A549 (cell line): Measurements from ENCODE around the gene PGS1.

Source experiments
- FOSL2 ChIP-seq, 2 experiments: fragments of 450-650 bp in 1 of 2; fragments of >200 bp in 1 of 2; sonication (Bioruptor Twin) in 1 of 2; formaldehyde crosslinking; IDR thresholded peaks; 2 replicates each; pipeline versions ENCODE4 v1.5.0 to v1.6.1; 2016 to 2020; ENCODE audit warnings: mild to moderate bottlenecking in 1 of 2, moderate library complexity in 1 of 2
- JUN ChIP-seq, 2 experiments: fragments of >200 bp; sonication (Bioruptor Twin); formaldehyde crosslinking; IDR thresholded peaks; 2 replicates in 1 of 2; 3 replicates in 1 of 2; pipeline ENCODE4 v1.6.1; 2016 to 2017
- KDM5A ChIP-seq: fragments of 200-600 bp; sonication (generic); IDR thresholded peaks from 2 replicates; pipeline ENCODE4 v1.6.1; 2016; ENCODE audit warnings: antibody characterized with exemption, mild to moderate bottlenecking
- NR3C1 ChIP-seq: fragments of >200 bp; sonication (Bioruptor Twin); formaldehyde crosslinking; IDR thresholded peaks from 3 replicates; pipeline ENCODE4 v1.6.1; 2017
- RCOR1 ChIP-seq: fragments of 150-350 bp; IDR thresholded peaks from 2 replicates; pipeline ENCODE4 v1.6.1; 2014; ENCODE audit warnings: antibody characterized with exemption, low read length, low read depth
- TF ChIP-seq, protein P1 (sequence below): fragments of 200-600 bp; sonication (generic); IDR thresholded peaks from 2 replicates; pipeline ENCODE4 v1.6.1; 2016; ENCODE audit warnings: antibody characterized with exemption, mild to moderate bottlenecking, moderate library complexity
- TF ChIP-seq, protein P2 (sequence below): fragments of 250-450 bp; sonication (Bioruptor Pico); IDR thresholded peaks from 2 replicates; pipeline ENCODE4 v1.5.0; 2021; ENCODE audit warnings: mild to moderate bottlenecking, moderate library complexity, borderline replicate concordance
- TF ChIP-seq, protein P3 (sequence below): IDR thresholded peaks from 2 replicates; pipeline ENCODE4 v1.6.1; 2012
- TF ChIP-seq, protein P4 (sequence below): fragments of 150-350 bp; IDR thresholded peaks from 2 replicates; pipeline ENCODE4 v1.6.1; 2014; ENCODE audit warnings: low read depth, mild to moderate bottlenecking, low read length
- TF ChIP-seq, protein P5 (sequence below): fragments of >200 bp; sonication (Bioruptor Twin); formaldehyde crosslinking; IDR thresholded peaks from 3 replicates; pipeline ENCODE4 v1.5.1; 2016
- TF ChIP-seq, protein P6 (sequence below): fragments of 450-650 bp; IDR thresholded peaks from 2 replicates; pipeline ENCODE4 v1.6.1; 2014; ENCODE audit warnings: antibody characterized with exemption

DNA sequence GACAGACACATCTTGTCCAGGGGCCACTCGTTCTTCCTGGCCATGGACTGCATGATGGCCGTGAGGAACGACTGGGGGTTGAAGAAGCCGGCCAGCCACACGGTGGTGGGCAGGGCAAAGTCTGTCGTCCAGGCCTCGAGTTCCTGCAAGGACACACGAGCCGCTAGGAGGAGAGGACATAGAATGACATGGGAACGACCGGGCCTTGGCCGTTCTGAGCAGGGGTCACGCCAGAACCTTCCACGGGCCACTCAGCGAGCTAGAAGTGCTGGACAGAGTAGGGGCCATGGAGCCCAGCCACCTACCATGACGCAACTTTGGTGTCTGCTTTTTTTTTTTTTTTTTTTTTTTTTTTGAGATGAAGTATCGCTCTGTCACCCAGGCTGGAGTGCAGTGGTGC is 47.0 kb downstream of the PGS1 start:
- TF ChIP-seq NR3C1: no peak
- TF ChIP-seq, protein P1, sequence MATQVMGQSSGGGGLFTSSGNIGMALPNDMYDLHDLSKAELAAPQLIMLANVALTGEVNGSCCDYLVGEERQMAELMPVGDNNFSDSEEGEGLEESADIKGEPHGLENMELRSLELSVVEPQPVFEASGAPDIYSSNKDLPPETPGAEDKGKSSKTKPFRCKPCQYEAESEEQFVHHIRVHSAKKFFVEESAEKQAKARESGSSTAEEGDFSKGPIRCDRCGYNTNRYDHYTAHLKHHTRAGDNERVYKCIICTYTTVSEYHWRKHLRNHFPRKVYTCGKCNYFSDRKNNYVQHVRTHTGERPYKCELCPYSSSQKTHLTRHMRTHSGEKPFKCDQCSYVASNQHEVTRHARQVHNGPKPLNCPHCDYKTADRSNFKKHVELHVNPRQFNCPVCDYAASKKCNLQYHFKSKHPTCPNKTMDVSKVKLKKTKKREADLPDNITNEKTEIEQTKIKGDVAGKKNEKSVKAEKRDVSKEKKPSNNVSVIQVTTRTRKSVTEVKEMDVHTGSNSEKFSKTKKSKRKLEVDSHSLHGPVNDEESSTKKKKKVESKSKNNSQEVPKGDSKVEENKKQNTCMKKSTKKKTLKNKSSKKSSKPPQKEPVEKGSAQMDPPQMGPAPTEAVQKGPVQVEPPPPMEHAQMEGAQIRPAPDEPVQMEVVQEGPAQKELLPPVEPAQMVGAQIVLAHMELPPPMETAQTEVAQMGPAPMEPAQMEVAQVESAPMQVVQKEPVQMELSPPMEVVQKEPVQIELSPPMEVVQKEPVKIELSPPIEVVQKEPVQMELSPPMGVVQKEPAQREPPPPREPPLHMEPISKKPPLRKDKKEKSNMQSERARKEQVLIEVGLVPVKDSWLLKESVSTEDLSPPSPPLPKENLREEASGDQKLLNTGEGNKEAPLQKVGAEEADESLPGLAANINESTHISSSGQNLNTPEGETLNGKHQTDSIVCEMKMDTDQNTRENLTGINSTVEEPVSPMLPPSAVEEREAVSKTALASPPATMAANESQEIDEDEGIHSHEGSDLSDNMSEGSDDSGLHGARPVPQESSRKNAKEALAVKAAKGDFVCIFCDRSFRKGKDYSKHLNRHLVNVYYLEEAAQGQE: no peak
- TF ChIP-seq, protein P2, sequence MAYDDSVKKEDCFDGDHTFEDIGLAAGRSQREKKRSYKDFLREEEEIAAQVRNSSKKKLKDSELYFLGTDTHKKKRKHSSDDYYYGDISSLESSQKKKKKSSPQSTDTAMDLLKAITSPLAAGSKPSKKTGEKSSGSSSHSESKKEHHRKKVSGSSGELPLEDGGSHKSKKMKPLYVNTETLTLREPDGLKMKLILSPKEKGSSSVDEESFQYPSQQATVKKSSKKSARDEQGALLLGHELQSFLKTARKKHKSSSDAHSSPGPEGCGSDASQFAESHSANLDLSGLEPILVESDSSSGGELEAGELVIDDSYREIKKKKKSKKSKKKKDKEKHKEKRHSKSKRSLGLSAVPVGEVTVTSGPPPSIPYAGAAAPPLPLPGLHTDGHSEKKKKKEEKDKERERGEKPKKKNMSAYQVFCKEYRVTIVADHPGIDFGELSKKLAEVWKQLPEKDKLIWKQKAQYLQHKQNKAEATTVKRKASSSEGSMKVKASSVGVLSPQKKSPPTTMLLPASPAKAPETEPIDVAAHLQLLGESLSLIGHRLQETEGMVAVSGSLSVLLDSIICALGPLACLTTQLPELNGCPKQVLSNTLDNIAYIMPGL (CRISPR knock-in tag): no peak
- TF ChIP-seq, protein P3, sequence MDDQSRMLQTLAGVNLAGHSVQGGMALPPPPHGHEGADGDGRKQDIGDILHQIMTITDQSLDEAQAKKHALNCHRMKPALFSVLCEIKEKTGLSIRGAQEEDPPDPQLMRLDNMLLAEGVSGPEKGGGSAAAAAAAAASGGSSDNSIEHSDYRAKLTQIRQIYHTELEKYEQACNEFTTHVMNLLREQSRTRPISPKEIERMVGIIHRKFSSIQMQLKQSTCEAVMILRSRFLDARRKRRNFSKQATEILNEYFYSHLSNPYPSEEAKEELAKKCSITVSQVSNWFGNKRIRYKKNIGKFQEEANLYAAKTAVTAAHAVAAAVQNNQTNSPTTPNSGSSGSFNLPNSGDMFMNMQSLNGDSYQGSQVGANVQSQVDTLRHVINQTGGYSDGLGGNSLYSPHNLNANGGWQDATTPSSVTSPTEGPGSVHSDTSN: no peak
- no peak for TF ChIP-seq RCOR1
- no peak for TF ChIP-seq KDM5A
- TF ChIP-seq, protein P4, sequence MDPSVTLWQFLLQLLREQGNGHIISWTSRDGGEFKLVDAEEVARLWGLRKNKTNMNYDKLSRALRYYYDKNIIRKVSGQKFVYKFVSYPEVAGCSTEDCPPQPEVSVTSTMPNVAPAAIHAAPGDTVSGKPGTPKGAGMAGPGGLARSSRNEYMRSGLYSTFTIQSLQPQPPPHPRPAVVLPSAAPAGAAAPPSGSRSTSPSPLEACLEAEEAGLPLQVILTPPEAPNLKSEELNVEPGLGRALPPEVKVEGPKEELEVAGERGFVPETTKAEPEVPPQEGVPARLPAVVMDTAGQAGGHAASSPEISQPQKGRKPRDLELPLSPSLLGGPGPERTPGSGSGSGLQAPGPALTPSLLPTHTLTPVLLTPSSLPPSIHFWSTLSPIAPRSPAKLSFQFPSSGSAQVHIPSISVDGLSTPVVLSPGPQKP: no peak
- TF ChIP-seq, protein P5, sequence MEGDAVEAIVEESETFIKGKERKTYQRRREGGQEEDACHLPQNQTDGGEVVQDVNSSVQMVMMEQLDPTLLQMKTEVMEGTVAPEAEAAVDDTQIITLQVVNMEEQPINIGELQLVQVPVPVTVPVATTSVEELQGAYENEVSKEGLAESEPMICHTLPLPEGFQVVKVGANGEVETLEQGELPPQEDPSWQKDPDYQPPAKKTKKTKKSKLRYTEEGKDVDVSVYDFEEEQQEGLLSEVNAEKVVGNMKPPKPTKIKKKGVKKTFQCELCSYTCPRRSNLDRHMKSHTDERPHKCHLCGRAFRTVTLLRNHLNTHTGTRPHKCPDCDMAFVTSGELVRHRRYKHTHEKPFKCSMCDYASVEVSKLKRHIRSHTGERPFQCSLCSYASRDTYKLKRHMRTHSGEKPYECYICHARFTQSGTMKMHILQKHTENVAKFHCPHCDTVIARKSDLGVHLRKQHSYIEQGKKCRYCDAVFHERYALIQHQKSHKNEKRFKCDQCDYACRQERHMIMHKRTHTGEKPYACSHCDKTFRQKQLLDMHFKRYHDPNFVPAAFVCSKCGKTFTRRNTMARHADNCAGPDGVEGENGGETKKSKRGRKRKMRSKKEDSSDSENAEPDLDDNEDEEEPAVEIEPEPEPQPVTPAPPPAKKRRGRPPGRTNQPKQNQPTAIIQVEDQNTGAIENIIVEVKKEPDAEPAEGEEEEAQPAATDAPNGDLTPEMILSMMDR: no peak
- no peak for TF ChIP-seq FOSL2 (IDR thresholded peaks at IDR 0.05)
- no peak for TF ChIP-seq FOSL2 (CRISPR knock-in tag; IDR thresholded peaks at IDR 0.05)
- TF ChIP-seq, protein P6, sequence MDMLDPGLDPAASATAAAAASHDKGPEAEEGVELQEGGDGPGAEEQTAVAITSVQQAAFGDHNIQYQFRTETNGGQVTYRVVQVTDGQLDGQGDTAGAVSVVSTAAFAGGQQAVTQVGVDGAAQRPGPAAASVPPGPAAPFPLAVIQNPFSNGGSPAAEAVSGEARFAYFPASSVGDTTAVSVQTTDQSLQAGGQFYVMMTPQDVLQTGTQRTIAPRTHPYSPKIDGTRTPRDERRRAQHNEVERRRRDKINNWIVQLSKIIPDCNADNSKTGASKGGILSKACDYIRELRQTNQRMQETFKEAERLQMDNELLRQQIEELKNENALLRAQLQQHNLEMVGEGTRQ: no peak
- TF ChIP-seq JUN (IDR thresholded peaks at IDR 0.05): no peak
